SK-N-SH (cell line): ENCODE data around the gene TUT1.

ENCODE experiments used
- CTCF ChIP-seq: fragments of 200-600 bp; sonication (generic); IDR thresholded peaks from 2 replicates; pipeline ENCODE4 v1.6.1; 2017; ENCODE audit warnings: antibody characterized with exemption, mild to moderate bottlenecking, moderate library complexity
- EP300 ChIP-seq, 2 experiments: IDR thresholded peaks; 2 replicates each; pipeline versions ENCODE4 v1.4.0 to v1.6.1; 2012; ENCODE audit warnings: borderline replicate concordance in 1 of 2, low read depth in 1 of 2, low read length in 1 of 2

GRCh38 chr11:62593434-62594044, 2.2 kb upstream of the TUT1 start:
- no peak for TF ChIP-seq EP300 (IDR thresholded peaks at IDR 0.05; ENCODE audit: borderline replicate concordance in 1 of 2, low read depth in 1 of 2, low read length in 1 of 2)
- peak; percentile 60 for TF ChIP-seq CTCF
